KBM-7 (cell line): Measurements from ENCODE around the gene CYFIP2.
A peak's percentile ranks its signal among the peaks of the same experiment; 100 is the strongest.

ENCODE experiments used
- DNase-seq: peaks from one replicate; pipeline ENCODE4 v3.0.0-alpha.2; 2015
- in situ Hi-C: fragments of 300-500 bp; cut with MboI; formaldehyde crosslinking; loops from 2 replicates; pipeline ENCODE4 v1.14.3; 2020; ENCODE audit warnings: low sequenced_read_pairs, low pct_unique_long_range_greater_than_20kb, mixed read lengths

The CYFIP2 gene

GRCh38 chr5:157431544-157432200 is 165.7 kb downstream of the CYFIP2 start:
- DNase-seq = peak; percentile 77

GRCh38 chr5:157434096-157434495 is 168.2 kb downstream of the CYFIP2 start:
- no peak for DNase-seq
- in situ Hi-C loops = no loop called here

More at GRCh38 chr5:157431544-157432200, 165.7 kb downstream of the CYFIP2 start:
- in situ Hi-C loops = no loop called here

DNA sequence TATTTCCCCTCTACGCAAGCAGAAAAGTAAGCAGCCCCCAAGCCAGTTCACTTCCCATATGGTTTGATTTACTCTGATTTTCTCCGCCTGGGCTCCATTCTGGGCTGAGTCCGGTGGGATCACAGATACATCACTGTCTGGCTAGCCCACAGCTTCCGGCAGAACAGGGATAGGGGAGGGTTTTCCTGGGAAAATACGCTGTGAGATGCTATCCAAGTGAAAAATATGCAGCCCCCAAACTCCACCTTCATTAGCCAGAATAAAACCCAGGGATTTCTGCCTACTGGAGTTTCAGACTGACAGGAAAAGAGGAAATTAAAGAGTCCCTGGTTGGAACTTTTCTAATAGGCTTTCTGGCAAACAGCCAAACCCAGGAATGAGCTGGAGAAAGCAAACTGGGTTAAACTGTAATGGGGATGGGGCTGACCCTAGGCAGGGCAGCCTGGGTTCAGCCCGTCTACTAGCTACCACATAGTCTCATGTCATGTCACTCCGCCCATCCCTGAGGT is 177.2 kb downstream of the CYFIP2 start:
- no peak for DNase-seq
- in situ Hi-C loops = no loop called here

DNA sequence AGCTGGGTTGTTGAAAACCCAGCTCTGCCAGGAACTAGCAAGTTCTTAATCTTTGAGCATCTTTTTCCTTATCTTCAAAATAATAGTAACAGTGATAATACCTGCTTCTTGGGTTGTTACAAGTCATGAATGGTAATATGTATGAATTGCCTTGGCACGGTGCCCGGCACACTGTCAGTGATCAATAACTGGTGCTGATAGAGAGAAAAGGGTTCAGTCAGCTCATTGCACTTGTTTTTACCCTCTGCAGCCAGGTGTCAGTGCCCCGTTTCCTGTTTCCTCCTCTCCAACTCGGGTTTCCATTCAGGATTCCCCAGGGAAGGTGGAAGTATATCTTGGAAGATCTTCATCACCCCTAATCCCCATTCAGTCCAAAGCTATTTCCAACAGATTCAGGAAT is 178.3 kb downstream of the CYFIP2 start:
- in situ Hi-C loops = no loop called here
- no peak for DNase-seq
